Stimulated activated CD4-positive, alpha-beta T cell treated with anti-CD3 and anti-CD28 coated beads, Interleukin-2, amount 100 ng/mL, for 4 hours (primary cell): ENCODE data around the gene PIP5K1B.

Source experiments
- DNase-seq: peaks from one replicate; pipeline ENCODE4 v3.0.0-alpha.2; 2020; ENCODE audit warnings: low read depth

PIP5K1B gene

GRCh38 chr9:68819065-68819464, 114.0 kb downstream of the PIP5K1B start:
- DNase-seq = no peak

DNA sequence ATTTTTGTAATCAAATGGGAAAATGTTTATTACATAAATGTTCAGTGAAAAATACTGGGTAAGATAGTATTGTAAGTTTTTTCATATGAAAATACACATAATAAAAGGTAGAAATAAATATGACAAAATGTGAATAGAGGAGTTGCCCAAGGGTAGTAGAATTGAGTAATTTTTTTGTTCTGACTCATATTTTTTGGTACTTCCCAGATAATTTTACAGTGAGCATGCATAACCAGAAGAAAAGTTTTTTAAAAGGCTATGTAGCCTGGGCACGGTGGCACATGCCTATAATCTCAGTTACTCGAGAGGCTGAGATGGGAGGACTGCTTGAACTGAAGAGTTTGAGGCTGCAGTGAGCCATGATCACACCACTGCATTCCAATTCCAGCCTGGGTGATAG, 116.9 kb downstream of the PIP5K1B start:
- DNase-seq = no peak

GRCh38 chr9:68822596-68823165, 117.6 kb downstream of the PIP5K1B start:
- no peak for DNase-seq

DNA sequence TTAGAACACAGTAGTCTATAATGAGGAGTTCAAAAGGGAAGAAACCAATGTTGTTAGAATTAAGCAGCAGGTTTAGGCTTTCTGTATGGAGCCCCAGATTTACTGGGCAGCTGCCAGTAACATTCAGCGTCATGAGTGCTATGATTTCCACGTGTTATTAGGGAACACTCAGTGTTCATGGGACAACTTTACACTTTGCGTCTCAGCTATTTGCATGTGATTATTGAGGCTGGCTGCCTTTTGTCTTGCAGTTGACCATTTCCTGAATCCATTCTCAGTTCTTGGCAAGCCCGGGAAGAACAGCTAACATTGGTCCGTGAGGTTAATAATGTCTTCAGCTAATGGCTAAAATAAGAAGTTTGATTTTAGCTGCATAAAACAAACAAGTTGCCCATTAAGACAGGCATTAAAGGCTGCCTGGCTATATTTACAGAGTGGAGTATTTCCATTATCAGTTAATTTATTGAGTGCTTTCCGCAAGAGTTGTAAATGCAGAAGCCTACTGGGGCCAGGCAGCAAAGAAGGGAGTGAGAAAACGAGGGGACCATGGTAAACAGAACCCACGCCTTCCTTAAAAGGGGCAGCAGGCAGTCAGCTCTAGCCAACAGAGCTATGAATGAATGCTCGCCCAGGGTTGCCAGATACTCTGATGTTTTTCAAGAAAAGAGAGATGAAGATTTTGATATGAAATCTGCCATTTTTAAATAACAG, 120.9 kb downstream of the PIP5K1B start:
- DNase-seq = no peak

GRCh38 chr9:68827837-68828744, 123.1 kb downstream of the PIP5K1B start:
- DNase-seq = no peak

DNA sequence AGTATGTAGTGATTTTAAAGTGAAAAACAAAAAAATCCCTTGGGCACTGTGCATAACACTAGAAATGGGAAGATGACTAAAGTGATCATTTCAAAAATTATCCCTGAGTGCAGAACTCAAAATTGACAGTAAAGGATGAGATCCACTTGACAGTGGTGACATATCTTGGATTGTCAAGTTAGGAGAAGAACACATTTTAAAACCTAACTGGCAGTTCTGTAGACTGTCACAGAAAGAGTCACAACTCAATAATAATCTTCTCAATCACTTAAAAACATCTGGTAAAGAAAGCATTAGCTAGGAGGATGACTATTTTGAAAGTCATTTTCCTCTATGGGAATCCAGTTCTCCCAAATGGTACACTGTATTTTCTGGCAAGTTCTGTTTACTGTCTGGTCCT, 127.1 kb downstream of the PIP5K1B start:
- DNase-seq = no peak

- DNase-seq = no peak
Measured at GRCh38 chr9:68832861-68833518, 128.0 kb downstream of the PIP5K1B start.

- no peak for DNase-seq
Measured at GRCh38 chr9:68834931-68835520, 130.0 kb downstream of the PIP5K1B start.

DNA sequence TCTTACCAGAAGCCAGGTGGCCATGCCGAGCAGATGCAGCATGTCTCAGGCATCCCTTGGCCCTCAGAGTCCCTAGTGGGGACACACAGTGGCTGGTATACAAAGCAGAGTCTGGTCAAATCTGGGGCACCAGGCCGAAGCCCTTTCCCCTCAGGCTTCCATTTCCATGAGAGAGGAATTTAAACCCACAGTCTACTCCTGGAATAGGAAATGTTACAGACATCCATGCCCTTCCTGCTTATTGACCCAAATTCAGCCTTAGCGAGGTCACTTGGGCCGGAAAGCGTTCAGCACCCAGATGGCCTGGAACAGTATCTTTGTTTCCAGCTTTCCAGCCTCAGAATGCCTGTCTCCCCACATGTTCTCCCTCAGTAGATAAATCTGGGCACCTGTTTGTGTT, 131.7 kb downstream of the PIP5K1B start:
- no peak for DNase-seq

GRCh38 chr9:68838245-68838644, 133.2 kb downstream of the PIP5K1B start:
- no peak for DNase-seq

DNA sequence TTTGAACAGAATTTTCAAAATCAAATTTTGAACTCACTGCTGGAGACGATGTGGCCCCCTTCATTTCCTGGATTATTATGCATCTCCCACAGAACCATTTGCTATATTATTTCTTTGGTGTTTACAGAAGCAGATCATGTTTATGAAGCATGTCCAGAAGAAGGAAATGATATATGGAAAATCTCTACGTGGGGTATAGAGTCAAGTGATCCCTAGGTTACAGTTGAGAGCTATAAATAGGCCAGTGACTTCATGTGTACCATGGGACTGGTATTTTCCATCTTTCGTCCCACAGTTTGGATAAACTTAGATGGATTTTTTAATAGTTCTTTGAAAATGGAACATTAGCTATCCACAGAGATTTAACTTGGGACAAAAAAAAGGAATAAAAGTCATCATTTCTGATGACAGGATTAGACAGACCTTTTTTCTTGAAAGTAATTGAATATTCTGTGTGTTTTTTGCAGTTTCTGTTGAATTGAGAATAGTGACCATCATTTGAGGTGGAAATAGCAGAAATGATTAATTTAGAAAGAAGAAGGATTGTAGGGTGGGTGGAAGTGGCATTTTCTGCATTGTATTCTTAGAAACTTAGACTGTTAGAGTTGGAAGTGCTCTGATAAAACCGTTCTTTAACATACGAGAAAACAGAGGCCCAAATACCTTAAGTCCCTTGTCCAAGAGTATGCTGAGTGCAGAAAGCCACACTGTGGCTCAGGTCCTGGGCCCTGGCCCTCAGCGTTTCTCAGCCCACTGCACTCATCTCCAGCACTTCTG, 136.4 kb downstream of the PIP5K1B start:
- DNase-seq = no peak

DNA sequence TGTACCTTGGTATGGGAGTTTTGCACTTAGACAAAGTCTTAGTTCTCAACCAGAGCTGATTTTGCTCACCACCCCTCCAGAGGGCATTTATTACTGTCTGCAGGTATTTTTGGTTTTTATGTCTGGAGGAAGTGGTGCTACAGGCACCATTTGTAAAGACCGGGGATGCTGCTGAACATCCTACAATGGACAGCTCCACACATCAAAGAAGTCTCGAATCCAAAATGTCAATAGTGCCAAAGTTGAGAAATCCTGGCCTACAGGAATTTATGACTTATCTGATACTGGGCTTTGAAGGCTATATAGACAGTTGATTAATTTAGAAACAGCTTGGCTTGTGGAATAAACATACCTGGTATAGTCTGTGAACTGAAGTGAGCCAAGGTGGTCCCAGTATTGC, 137.5 kb downstream of the PIP5K1B start:
- no peak for DNase-seq

DNA sequence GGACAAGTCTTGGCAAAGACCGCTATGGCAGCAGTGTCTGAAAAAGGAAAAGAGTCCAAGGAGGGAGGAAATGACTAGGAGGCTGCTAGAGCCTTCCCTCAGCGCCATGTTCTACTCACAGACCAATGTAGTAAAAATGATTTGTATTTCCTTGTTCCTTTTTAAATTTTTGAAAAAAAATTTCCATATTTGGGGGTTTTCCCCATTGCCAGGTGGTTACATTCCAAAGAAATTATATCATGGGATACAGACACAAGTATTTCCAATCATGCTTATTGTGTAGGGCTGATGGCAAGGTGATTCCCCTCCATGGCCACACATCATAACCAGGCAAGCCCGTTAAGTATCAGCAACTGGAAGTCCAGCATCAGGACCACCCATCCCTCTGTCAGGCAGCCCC, 138.2 kb downstream of the PIP5K1B start:
- DNase-seq = no peak

GRCh38 chr9:68844157-68844556, 139.1 kb downstream of the PIP5K1B start:
- DNase-seq = no peak

GRCh38 chr9:68844631-68845612, 139.9 kb downstream of the PIP5K1B start:
- DNase-seq = no peak

DNA sequence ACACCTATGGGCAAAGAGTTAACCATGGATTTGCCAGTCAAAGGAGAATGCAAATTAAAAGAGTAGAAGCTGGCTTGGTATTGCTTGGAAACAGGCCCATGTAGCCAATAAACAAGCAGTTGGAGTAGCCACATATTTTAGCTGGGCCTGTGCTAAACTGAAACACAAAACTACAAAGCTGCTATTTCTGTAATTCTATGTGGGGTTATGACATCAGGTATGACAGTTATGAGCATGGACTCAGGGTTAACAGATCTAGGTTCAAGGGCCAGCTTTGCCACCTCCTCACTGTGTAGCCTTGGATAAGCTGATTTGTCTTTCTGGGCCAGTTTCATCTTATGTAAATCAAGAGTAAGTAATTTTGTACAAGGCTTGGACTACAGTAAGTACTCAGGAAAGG, 142.7 kb downstream of the PIP5K1B start:
- no peak for DNase-seq

GRCh38 chr9:68851657-68852056, 146.6 kb downstream of the PIP5K1B start:
- DNase-seq = no peak

DNA sequence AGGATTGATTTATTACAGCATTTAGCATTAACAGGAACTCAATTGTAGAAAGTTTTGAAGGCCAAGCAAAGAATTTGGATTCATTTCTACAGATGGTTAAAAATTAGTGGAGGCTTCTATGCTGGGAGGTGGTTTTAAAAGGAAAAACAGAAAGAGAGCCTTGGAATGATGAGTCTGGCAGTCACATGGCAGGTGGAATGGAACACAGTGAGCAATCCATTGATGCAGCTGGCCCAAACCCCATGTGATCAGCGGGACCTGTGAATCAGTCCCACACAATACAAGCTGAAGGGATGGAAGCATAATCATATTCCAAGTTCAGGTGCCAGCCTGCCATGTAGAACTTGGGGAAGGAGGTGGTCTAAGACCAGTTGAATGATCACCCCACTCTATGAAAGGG, 147.9 kb downstream of the PIP5K1B start:
- DNase-seq = no peak

DNA sequence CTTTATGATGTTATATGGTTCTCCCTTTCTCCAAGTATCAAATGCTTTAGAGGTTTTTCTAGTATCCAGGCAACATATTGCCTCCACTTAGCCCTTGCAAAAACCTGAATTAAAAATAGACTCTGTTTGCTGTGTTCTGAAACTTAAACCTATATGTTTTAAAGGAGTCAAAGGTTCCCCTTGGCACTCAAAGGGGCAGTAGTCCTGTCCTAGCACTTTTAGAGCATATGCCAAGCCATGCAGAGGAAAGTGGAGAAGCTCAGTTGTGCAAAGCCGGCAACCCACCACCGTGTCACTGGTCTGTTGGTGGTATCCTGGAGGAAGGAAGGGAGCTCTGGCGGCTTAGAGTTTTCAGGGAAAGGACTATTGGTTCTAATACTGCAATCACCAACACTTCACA, 154.3 kb downstream of the PIP5K1B start:
- DNase-seq = no peak

GRCh38 chr9:68860419-68860818, 155.4 kb downstream of the PIP5K1B start:
- no peak for DNase-seq
